Measurements from ENCODE around the gene AUTS2. TPM values are rescaled to one million over a fixed set of nuclear protein-coding genes. Genes with fewer than 3 reads are reported as not detected.

AUTS2 gene
- total RNA-seq, 1 donor from 2014 or later: 71.3 TPM

- no peak for DNase-seq (ENCODE audit: low spot score in 2 of 2)
- FAIRE-seq: no peak
Observed at GRCh38 chr7:70301673-70302185, 703.5 kb downstream of the AUTS2 start.

GRCh38 chr7:70303309-70303708 is 705.0 kb downstream of the AUTS2 start:
- FAIRE-seq (no peak), DNase-seq (ENCODE audit: low spot score in 2 of 2) (no peak)

GRCh38 chr7:70303780-70304179 is 705.5 kb downstream of the AUTS2 start:
- DNase-seq (ENCODE audit: low spot score in 2 of 2) (no peak), FAIRE-seq (no peak)

- DNase-seq (ENCODE audit: low spot score in 2 of 2): no peak
Observed at GRCh38 chr7:70306173-70306572, 707.9 kb downstream of the AUTS2 start.

GRCh38 chr7:70307544-70308106 is 709.4 kb downstream of the AUTS2 start:
- DNase-seq (ENCODE audit: low spot score in 2 of 2): no peak
- FAIRE-seq: no peak

More at GRCh38 chr7:70306173-70306572, 707.9 kb downstream of the AUTS2 start:
- FAIRE-seq: no peak

GRCh38 chr7:70312336-70312735 is 714.1 kb downstream of the AUTS2 start:
- FAIRE-seq (no peak), DNase-seq (ENCODE audit: low spot score in 2 of 2) (no peak)

GRCh38 chr7:70313271-70313670 is 715.0 kb downstream of the AUTS2 start:
- DNase-seq (ENCODE audit: low spot score in 2 of 2): no peak
- no peak for FAIRE-seq

- FAIRE-seq: no peak
- no peak for DNase-seq (ENCODE audit: low spot score in 2 of 2)
Observed at GRCh38 chr7:70313687-70314086, 715.4 kb downstream of the AUTS2 start.

- FAIRE-seq: no peak
- no peak for DNase-seq (ENCODE audit: low spot score in 2 of 2)
Observed at GRCh38 chr7:70314221-70314620, 715.9 kb downstream of the AUTS2 start.

GRCh38 chr7:70316745-70317144 is 718.5 kb downstream of the AUTS2 start:
- FAIRE-seq (no peak), DNase-seq (ENCODE audit: low spot score in 2 of 2) (no peak)

- no peak for DNase-seq (ENCODE audit: low spot score in 2 of 2)
- no peak for FAIRE-seq
Observed at GRCh38 chr7:70317356-70317755, 719.1 kb downstream of the AUTS2 start.

- no peak for FAIRE-seq
Observed at GRCh38 chr7:70318511-70318910, 720.2 kb downstream of the AUTS2 start.

GRCh38 chr7:70319057-70319456 is 720.8 kb downstream of the AUTS2 start:
- FAIRE-seq (no peak), DNase-seq (ENCODE audit: low spot score in 2 of 2) (no peak)

More at GRCh38 chr7:70318511-70318910, 720.2 kb downstream of the AUTS2 start:
- no peak for DNase-seq (ENCODE audit: low spot score in 2 of 2)

GRCh38 chr7:70321016-70321590 is 722.8 kb downstream of the AUTS2 start:
- FAIRE-seq (no peak), DNase-seq (ENCODE audit: low spot score in 2 of 2) (no peak)

- DNase-seq (ENCODE audit: low spot score in 2 of 2): no peak
- FAIRE-seq: no peak
Observed at GRCh38 chr7:70322856-70323255, 724.6 kb downstream of the AUTS2 start.

GRCh38 chr7:70325509-70326101 is 727.3 kb downstream of the AUTS2 start:
- FAIRE-seq: no peak
- DNase-seq (ENCODE audit: low spot score in 2 of 2): no peak

GRCh38 chr7:70334295-70334694 is 736.0 kb downstream of the AUTS2 start:
- FAIRE-seq (no peak), DNase-seq (ENCODE audit: low spot score in 2 of 2) (no peak)

GRCh38 chr7:70334871-70335270 is 736.6 kb downstream of the AUTS2 start:
- FAIRE-seq (no peak), DNase-seq (ENCODE audit: low spot score in 2 of 2) (no peak)

GRCh38 chr7:70336536-70336935 is 738.3 kb downstream of the AUTS2 start:
- no peak for FAIRE-seq

GRCh38 chr7:70338015-70338414 is 739.7 kb downstream of the AUTS2 start:
- DNase-seq (ENCODE audit: low spot score in 2 of 2) (no peak), FAIRE-seq (no peak)

More at GRCh38 chr7:70336536-70336935, 738.3 kb downstream of the AUTS2 start:
- no peak for DNase-seq (ENCODE audit: low spot score in 2 of 2)

- FAIRE-seq (no peak), DNase-seq (ENCODE audit: low spot score in 2 of 2) (no peak)
Observed at GRCh38 chr7:70340236-70340635, 742.0 kb downstream of the AUTS2 start.

GRCh38 chr7:70341446-70341845 is 743.2 kb downstream of the AUTS2 start:
- FAIRE-seq: no peak
- no peak for DNase-seq (ENCODE audit: low spot score in 2 of 2)
